Measurements from ENCODE around the gene AP3S1.

AP3S1 gene

GRCh38 chr5:115934388-115934974 is 92.7 kb downstream of the AP3S1 start:
- no peak overlapping the region for H3K4me3 ChIP-seq (ENCODE audit: low read depth, low read length)

GRCh38 chr5:115936031-115936430 is 94.3 kb downstream of the AP3S1 start:
- H3K4me3 ChIP-seq (ENCODE audit: low read depth, low read length), result no peak overlapping the region

- no peak overlapping the region for H3K4me3 ChIP-seq (ENCODE audit: low read depth, low read length)
Measured at GRCh38 chr5:115939059-115939458, 97.3 kb downstream of the AP3S1 start.

GRCh38 chr5:115940080-115940810 is 98.5 kb downstream of the AP3S1 start:
- H3K4me3 ChIP-seq (ENCODE audit: low read depth, low read length), result no peak overlapping the region

- no peak overlapping the region for H3K4me3 ChIP-seq (ENCODE audit: low read depth, low read length)
Measured at GRCh38 chr5:115941051-115941675, 99.4 kb downstream of the AP3S1 start.

- no peak overlapping the region for H3K4me3 ChIP-seq (ENCODE audit: low read depth, low read length)
Measured at GRCh38 chr5:115944501-115944900, 102.8 kb downstream of the AP3S1 start.

GRCh38 chr5:115946655-115947054 is 104.9 kb downstream of the AP3S1 start:
- H3K4me3 ChIP-seq (ENCODE audit: low read depth, low read length), result no peak overlapping the region

- no peak overlapping the region for H3K4me3 ChIP-seq (ENCODE audit: low read depth, low read length)
Measured at GRCh38 chr5:115947260-115947659, 105.5 kb downstream of the AP3S1 start.

- H3K4me3 ChIP-seq (ENCODE audit: low read depth, low read length), result no peak overlapping the region
Measured at GRCh38 chr5:115948091-115948534, 106.4 kb downstream of the AP3S1 start.

GRCh38 chr5:115949096-115949495 is 107.4 kb downstream of the AP3S1 start:
- no peak overlapping the region for H3K4me3 ChIP-seq (ENCODE audit: low read depth, low read length)

GRCh38 chr5:115952588-115952987 is 110.9 kb downstream of the AP3S1 start:
- H3K4me3 ChIP-seq (ENCODE audit: low read depth, low read length), result no peak overlapping the region

GRCh38 chr5:115954144-115954543 is 112.4 kb downstream of the AP3S1 start:
- H3K4me3 ChIP-seq (ENCODE audit: low read depth, low read length), result no peak overlapping the region

GRCh38 chr5:115956957-115957356 is 115.2 kb downstream of the AP3S1 start:
- H3K4me3 ChIP-seq (ENCODE audit: low read depth, low read length), result no peak overlapping the region

- H3K4me3 ChIP-seq (ENCODE audit: low read depth, low read length), result no peak overlapping the region
Measured at GRCh38 chr5:115961381-115962238, 119.9 kb downstream of the AP3S1 start.

GRCh38 chr5:115962239-115962564 is 120.5 kb downstream of the AP3S1 start, which contains the start of gene LVRN:
LVRN (plus strand) TSS chr5:115962475; CDS start chr5:115962618, 143 bp downstream.
- peak within 1 kb of the TSS; percentile 15 for H3K4me3 ChIP-seq (ENCODE audit: low read depth, low read length)

- H3K4me3 ChIP-seq (ENCODE audit: low read depth, low read length), result peak overlapping the region; percentile 15
Measured at GRCh38 chr5:115962565-115963402, 121.0 kb downstream of the AP3S1 start.

- no peak overlapping the region for H3K4me3 ChIP-seq (ENCODE audit: low read depth, low read length)
Measured at GRCh38 chr5:115963566-115963965, 121.8 kb downstream of the AP3S1 start.
